Measurements from ENCODE around the gene EXOC4.
"Not testable (repeated sequence)": the region's sequence is repeated elsewhere in the genome, so short reads cannot be mapped to it uniquely, and the experiment has no call there.

EXOC4 gene

DNA sequence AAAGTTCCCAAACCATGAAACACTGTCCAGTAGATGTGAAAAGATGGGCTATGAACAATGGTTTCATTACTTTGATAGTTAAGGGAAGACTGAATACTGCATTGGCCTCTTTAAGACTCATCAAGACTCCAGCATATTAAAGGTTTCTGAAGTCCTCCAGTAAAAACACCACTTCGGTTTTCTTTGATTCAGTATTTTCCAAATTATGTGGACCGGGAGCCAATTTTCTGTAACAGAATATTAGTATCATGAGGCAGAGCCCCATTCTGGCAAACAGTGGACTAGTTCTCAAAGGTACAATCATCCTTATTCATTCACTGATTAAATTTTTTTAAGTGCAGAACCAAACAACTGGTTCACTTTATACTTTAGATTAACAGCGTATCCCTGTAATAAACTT lies 633.2 kb downstream of the EXOC4 start:
- TF ChIP-seq, protein P1, sequence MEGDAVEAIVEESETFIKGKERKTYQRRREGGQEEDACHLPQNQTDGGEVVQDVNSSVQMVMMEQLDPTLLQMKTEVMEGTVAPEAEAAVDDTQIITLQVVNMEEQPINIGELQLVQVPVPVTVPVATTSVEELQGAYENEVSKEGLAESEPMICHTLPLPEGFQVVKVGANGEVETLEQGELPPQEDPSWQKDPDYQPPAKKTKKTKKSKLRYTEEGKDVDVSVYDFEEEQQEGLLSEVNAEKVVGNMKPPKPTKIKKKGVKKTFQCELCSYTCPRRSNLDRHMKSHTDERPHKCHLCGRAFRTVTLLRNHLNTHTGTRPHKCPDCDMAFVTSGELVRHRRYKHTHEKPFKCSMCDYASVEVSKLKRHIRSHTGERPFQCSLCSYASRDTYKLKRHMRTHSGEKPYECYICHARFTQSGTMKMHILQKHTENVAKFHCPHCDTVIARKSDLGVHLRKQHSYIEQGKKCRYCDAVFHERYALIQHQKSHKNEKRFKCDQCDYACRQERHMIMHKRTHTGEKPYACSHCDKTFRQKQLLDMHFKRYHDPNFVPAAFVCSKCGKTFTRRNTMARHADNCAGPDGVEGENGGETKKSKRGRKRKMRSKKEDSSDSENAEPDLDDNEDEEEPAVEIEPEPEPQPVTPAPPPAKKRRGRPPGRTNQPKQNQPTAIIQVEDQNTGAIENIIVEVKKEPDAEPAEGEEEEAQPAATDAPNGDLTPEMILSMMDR (IDR thresholded peaks at IDR 0.05; ENCODE audit: low read depth, low read length): no peak
- no peak for DNase-seq (ENCODE audit: extremely low read depth, low read depth)

DNA sequence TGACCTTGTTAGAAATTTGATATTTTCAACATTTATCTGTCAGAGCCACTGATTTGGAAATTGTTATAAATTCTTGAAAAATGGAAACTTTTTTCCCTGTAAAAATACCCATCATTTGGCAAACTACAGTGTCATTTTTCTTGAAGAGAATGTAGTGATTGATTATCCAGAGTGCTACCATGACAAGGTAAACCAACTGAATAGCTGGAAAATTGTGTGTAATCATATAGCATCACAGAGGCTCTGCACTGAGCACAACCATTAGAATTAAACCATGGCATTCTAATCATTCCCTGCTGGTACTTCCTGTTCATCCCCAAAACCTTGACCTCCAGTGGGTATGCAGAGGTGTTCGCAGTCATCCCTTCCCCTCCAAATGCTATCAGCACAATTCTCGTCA lies 633.9 kb downstream of the EXOC4 start:
- no peak for DNase-seq (ENCODE audit: extremely low read depth, low read depth)
- TF ChIP-seq, protein P1 (IDR thresholded peaks at IDR 0.05; ENCODE audit: low read depth, low read length): no peak

DNA sequence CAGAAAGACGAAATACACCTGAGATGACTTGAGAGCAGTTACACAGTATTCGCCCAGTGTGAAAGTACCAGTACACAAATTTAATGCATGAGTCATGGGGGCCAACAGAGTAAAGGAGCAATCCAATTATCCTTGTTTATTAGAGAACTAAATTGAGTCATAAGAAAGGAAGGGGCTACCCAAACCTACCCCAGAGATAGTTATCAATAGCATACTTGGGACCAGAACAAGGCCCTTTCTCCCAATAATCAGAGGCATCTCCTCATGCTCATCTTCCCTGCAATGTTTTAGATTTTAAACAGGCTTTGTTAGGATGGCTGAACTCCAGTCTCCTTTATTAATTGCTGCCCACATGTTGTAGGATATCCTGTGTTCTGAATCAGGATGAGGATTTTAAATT lies 634.6 kb downstream of the EXOC4 start:
- no peak for DNase-seq (ENCODE audit: extremely low read depth, low read depth)
- TF ChIP-seq, protein P1 (IDR thresholded peaks at IDR 0.05; ENCODE audit: low read depth, low read length): no peak

DNA sequence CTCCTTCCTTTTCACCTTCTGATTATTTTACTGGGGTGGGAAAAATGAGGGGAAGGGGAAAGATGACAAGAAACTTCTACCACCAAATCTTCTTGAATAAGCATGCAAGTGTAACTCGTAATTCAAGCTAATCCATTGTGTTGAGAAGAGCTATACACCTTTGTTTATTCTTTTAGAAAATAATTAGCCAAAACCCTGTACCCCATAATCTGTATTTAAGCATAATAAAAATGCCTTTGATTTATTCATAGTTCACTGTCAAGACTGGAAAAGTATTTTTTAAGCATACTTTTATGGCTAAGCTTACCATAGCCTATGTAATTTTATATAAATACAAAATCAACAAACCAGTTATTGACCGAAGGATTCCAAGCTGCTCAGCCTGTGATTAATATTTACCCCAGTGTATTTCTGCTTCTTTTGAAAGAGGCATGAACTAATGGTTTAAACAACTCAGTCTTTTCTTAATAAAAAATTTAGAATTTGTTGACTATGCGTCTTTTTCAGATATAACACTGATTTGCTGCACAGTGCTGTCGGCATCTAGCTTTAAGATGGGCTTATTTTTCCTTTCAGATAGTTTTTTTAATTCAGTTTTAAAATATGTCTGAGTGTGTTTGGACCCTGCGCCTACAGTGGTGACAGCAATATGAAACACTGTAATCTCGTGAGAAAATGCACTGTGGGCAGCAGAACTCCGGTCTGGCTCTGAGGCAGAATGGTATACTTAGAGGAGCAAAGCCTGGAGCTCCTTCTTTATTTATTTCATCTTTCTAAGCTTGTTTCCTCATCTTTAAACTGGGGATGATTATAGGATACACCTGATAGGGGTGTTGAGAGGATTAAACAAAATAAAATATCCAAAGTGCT lies 635.4 kb downstream of the EXOC4 start:
- TF ChIP-seq, protein P1 (IDR thresholded peaks at IDR 0.05; ENCODE audit: low read depth, low read length): no peak
- no peak for DNase-seq (ENCODE audit: extremely low read depth, low read depth)

DNA sequence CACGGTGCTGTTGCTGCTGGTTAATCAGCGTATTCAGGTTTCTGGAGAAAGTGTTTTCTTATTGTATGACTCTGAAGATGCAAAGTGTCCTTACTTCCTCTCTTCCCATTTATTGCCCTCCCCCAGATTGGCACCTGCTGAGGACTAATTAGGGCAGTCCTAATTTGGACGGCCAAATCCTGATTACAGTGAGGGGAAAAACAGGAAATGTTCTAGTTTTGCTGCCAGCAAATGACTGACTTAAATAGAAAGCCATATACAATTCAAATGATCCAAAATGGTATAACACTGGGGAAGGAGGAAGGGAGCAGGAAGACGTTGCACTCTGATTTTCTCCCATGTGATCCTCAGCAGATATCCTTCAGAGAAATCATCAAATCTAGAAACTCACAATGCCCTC lies 651.9 kb downstream of the EXOC4 start:
- TF ChIP-seq, protein P1 (IDR thresholded peaks at IDR 0.05; ENCODE audit: low read depth, low read length): no peak
- no peak for DNase-seq (ENCODE audit: extremely low read depth, low read depth)

DNA sequence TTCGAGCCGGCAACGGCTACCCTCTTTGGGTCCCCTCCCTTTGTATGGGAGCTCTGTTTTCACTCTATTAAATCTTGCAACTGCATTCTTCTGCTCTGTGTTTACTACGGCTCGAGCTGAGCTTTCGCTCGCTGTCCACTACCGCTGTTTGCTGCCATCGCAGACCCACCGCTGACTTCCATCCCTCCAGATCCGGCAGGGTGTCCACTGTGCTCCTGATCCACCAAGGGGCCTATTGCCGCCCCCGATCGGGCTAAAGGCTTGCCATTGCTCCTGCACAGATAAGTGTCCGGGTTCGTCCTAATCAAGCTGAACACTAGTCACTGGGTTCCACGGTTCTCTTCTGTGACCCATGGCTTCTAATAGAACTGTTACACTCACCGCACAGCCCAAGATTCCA lies 653.7 kb downstream of the EXOC4 start:
- DNase-seq (ENCODE audit: extremely low read depth, low read depth): not testable (repeated sequence)

DNA sequence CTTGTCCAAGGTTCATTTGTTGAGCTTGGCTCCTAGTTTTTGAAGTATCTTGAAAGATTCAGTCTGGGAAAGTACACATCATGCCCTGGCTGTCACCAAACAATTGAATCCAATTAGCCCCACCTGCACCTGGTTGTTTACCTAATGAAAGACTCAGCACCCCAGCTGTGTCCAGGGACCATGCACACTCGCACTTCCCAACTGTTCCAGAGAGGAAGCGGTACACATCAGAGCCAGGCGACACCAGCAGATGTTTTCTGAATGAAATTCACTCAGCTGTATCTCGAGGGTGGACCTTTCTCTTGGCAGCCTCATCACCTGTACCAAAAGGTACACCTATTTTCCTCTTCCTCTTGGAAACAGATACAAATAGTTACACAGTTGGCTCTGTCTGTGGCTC lies 657.9 kb downstream of the EXOC4 start:
- TF ChIP-seq, protein P1 (IDR thresholded peaks at IDR 0.05; ENCODE audit: low read depth, low read length): no peak
- DNase-seq (ENCODE audit: extremely low read depth, low read depth): no peak

DNA sequence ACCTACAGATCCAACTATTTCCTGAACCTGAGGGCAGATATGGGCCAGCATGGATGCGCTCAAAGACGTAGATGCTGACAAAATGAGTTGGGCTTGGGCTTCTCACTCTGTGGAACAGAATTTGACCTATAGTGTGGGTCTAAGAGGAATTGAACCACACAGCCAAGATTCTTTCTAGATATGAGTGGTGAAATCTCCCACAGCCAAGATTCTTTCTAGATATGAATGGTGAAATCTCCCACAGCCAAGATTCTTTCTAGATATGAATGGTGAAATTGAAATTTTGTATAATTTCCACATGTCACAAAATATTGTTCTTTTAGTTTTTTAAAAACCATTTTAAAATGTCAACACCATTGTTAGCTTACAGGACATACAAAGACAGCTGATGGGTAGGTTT lies 658.8 kb downstream of the EXOC4 start:
- DNase-seq (ENCODE audit: extremely low read depth, low read depth): no peak
- TF ChIP-seq, protein P1 (IDR thresholded peaks at IDR 0.05; ENCODE audit: low read depth, low read length): no peak

Data from AG09319 (cell line).